ENCODE measurements around the gene INPP5D. TPM values are rescaled to one million over a fixed set of nuclear protein-coding genes. Genes with fewer than 3 reads are reported as not detected.

The INPP5D gene
- polyA plus RNA-seq, 3 donors = 30.6 to 90.2 (median 54.8) TPM

DNA sequence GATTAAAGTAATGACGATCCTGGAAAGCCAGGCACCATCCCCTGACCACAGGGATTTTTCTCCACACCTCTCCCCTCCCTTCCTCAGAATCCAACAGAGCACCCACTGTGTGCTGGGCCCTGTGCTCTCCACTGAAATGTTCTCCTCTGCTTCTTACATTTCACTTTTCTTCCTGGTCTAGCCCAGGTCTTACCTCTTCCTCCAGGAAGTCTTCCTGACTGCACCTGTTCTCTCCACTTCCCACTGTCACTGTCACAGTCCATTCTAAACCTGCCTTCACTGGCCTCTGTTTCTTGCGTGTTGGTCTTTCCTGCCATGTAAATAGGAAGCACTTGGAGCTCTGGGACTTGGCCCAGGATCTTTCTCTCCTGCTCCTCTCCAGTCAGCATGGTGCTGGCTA, 39.7 kb upstream of the INPP5D start:
- peaks cover 0 to 4% (median 0%) of the 10 kb centered on the region in 7 donors for H3K9me3 Mint-ChIP-seq
- Histone ChIP-seq H2AFZ (ENCODE audit: insufficient read depth, low read depth, low read length, poor library complexity, severe bottlenecking) (no peak overlapping the region), H3K4me3 (replicated peaks in 1 of 3; ENCODE audit: low read depth in 2 of 3, low read length in 3 of 3) (no peak overlapping the region), H3K4me1 (ENCODE audit: control insufficient read depth in 1 of 2, insufficient read depth in 2 of 2, low read length in 2 of 2) (no peaks in the 10 kb centered on the region), H3K9me3 (replicated peaks in 1 of 2; ENCODE audit: control insufficient read depth in 1 of 2, insufficient read depth in 1 of 2, low read length in 2 of 2) (no peaks in the 10 kb centered on the region), H3K27ac (ENCODE audit: low read depth in 1 of 2, low read length in 2 of 2) (no peak overlapping the region), H3K79me2 (ENCODE audit: insufficient read depth, low read length) (no peaks in the 10 kb centered on the region), H3K9ac (ENCODE audit: insufficient read depth, low read length, poor library complexity, severe bottlenecking) (no peak overlapping the region), H3K4me2 (replicated peaks; ENCODE audit: extremely low read depth, low read length, poor library complexity, severe bottlenecking) (no peak overlapping the region), H4K20me1 (ENCODE audit: insufficient read depth, low read length) (no peaks in the 10 kb centered on the region), H3K36me3 (replicated peaks in 1 of 2; ENCODE audit: control insufficient read depth in 1 of 2, insufficient read depth in 2 of 2, low read length in 2 of 2) (no peaks in the 10 kb centered on the region), H3K27me3 (ENCODE audit: control insufficient read depth in 2 of 2, insufficient read depth in 2 of 2, low read length in 2 of 2) (no peaks in the 10 kb centered on the region)
- H3K4me3 Mint-ChIP-seq = no peak overlapping the region
- H3K36me3 Mint-ChIP-seq = no peaks in the 10 kb centered on the region
- DNase-seq = no peak
- peaks cover 2 to 10% (median 2%) of the 10 kb centered on the region in 3 donors for H3K27me3 Mint-ChIP-seq (ENCODE audit: low read depth in 3 of 3)
- H3K4me1 Mint-ChIP-seq = no peaks in the 10 kb centered on the region
- WGBS (ENCODE audit: insufficient coverage) = 92% methylated on average over 2 of the region's 2 CpGs
- TF ChIP-seq, protein P1, sequence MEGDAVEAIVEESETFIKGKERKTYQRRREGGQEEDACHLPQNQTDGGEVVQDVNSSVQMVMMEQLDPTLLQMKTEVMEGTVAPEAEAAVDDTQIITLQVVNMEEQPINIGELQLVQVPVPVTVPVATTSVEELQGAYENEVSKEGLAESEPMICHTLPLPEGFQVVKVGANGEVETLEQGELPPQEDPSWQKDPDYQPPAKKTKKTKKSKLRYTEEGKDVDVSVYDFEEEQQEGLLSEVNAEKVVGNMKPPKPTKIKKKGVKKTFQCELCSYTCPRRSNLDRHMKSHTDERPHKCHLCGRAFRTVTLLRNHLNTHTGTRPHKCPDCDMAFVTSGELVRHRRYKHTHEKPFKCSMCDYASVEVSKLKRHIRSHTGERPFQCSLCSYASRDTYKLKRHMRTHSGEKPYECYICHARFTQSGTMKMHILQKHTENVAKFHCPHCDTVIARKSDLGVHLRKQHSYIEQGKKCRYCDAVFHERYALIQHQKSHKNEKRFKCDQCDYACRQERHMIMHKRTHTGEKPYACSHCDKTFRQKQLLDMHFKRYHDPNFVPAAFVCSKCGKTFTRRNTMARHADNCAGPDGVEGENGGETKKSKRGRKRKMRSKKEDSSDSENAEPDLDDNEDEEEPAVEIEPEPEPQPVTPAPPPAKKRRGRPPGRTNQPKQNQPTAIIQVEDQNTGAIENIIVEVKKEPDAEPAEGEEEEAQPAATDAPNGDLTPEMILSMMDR (IDR thresholded peaks at IDR 0.05) = no peak
- intact Hi-C loops (cut with micrococcal nuclease) = no loop called here
- peak overlapping the region in 1 of 7 donors; percentile 76 for H3K27ac Mint-ChIP-seq

DNA sequence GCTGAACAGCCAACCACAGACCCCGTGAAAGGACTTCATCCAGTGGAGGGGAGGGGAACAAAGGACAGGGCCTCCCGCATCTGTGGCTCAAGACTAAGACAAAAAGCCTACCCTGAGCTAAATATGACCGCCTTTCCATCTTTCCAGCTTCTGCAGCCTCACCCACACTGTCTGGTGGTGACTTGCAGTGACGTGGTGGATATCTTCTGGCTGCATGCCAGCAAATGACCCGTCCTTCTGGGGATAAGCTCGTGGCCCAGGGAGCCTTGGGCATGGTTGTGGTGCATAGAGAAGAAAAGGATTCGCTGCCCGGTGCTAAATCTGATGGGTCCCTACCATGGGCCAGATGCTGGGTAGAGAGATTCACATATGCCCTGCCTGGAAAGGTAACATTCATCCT, 38.4 kb upstream of the INPP5D start:
- 97% methylated on average over 4 of the region's 8 CpGs for WGBS (ENCODE audit: insufficient coverage)
- Histone ChIP-seq H3K36me3 (replicated peaks in 1 of 2; ENCODE audit: control insufficient read depth in 1 of 2, insufficient read depth in 2 of 2, low read length in 2 of 2) (no peaks in the 10 kb centered on the region), H3K4me3 (replicated peaks in 1 of 3; ENCODE audit: low read depth in 2 of 3, low read length in 3 of 3) (no peak overlapping the region), H3K4me2 (replicated peaks; ENCODE audit: extremely low read depth, low read length, poor library complexity, severe bottlenecking) (no peak overlapping the region), H3K79me2 (ENCODE audit: insufficient read depth, low read length) (no peaks in the 10 kb centered on the region), H4K20me1 (ENCODE audit: insufficient read depth, low read length) (no peaks in the 10 kb centered on the region), H3K27ac (ENCODE audit: low read depth in 1 of 2, low read length in 2 of 2) (no peak overlapping the region), H2AFZ (ENCODE audit: insufficient read depth, low read depth, low read length, poor library complexity, severe bottlenecking) (no peak overlapping the region), H3K9me3 (replicated peaks in 1 of 2; ENCODE audit: control insufficient read depth in 1 of 2, insufficient read depth in 1 of 2, low read length in 2 of 2) (no peaks in the 10 kb centered on the region), H3K9ac (ENCODE audit: insufficient read depth, low read length, poor library complexity, severe bottlenecking) (no peak overlapping the region), H3K4me1 (ENCODE audit: control insufficient read depth in 1 of 2, insufficient read depth in 2 of 2, low read length in 2 of 2) (no peaks in the 10 kb centered on the region), H3K27me3 (ENCODE audit: control insufficient read depth in 2 of 2, insufficient read depth in 2 of 2, low read length in 2 of 2) (no peaks in the 10 kb centered on the region)
- DNase-seq = no peak
- intact Hi-C loops (cut with micrococcal nuclease) = no loop called here
- no peaks in the 10 kb centered on the region for H3K4me1 Mint-ChIP-seq
- H3K27me3 Mint-ChIP-seq (ENCODE audit: low read depth in 3 of 3) = peaks cover 2 to 10% (median 2%) of the 10 kb centered on the region in 3 donors
- H3K9me3 Mint-ChIP-seq = peaks cover 0 to 4% (median 0%) of the 10 kb centered on the region in 7 donors
- no peaks in the 10 kb centered on the region for H3K36me3 Mint-ChIP-seq
- H3K27ac Mint-ChIP-seq = no peak overlapping the region
- TF ChIP-seq, protein P1 (IDR thresholded peaks at IDR 0.05) = no peak
- H3K4me3 Mint-ChIP-seq = no peak overlapping the region

Data from CD14-positive monocyte (primary cell).